ENCODE data around the gene NME9. TPM values are rescaled to one million over a fixed set of nuclear protein-coding genes. Genes with fewer than 3 reads are reported as not detected.

The NME9 gene
- total RNA-seq, 4 donors from 2014 or later = 0.38 TPM; not detected in 3

GRCh38 chr3:138253609-138254008 lies 76.0 kb downstream of the NME9 start:
- TF ChIP-seq CTCF (IDR thresholded peaks at IDR 0.05) = no peak
- Histone ChIP-seq H3K4me1 (no peaks in the 10 kb centered on the region), H3K9me3 (no peaks in the 10 kb centered on the region), H3K27me3 (no peaks in the 10 kb centered on the region), H3K4me3 (no peak overlapping the region), H3K36me3 (peaks cover 7% of the 10 kb centered on the region), H3K27ac (no peak overlapping the region)
- DNase-seq (ENCODE audit: low spot score in 2 of 2) = no peak
- WGBS = 88% methylated on average over 1 of the region's 1 CpG

Other genes starting within 250 kb of the NME9 start
- gene DZIP1L, start 214.2 kb downstream of the NME9 start, total RNA-seq = 100 to 1,000 TPM in 1 of 4 donors, 10 to 100 TPM in 3; 16.4 to 129 (median 18.3) TPM
- not detected for gene A4GNT, start 197.5 kb downstream of the NME9 start, total RNA-seq
- gene DBR1, start 154.9 kb downstream of the NME9 start, total RNA-seq = 10 to 100 TPM; 12.7 to 13.3 (median 12.8) TPM
- 10 to 100 TPM; 32.2 to 86.7 (median 33.3) TPM for gene ARMC8, start 142.6 kb downstream of the NME9 start, total RNA-seq
- 10 to 100 TPM; 10.1 to 39.8 (median 20.1) TPM for gene MRAS, start 18.7 kb upstream of the NME9 start, total RNA-seq
- 10 to 100 TPM; 28.9 to 39.0 (median 33.5) TPM for gene ESYT3, start 104.8 kb upstream of the NME9 start, total RNA-seq

All from suprapubic skin (tissue), 4 donors.